Stimulated activated CD4-positive, alpha-beta T cell treated with anti-CD3 and anti-CD28 coated beads, Interleukin-4, amount 100 ng/mL, for 1 hour (primary cell): ENCODE measurements around the gene AGTRAP.
A peak's percentile ranks its signal among the peaks of the same experiment; 100 is the strongest.

Source experiments
- DNase-seq: peaks from one replicate; pipeline ENCODE4 v3.0.0-alpha.2; 2020

Gene AGTRAP

DNA sequence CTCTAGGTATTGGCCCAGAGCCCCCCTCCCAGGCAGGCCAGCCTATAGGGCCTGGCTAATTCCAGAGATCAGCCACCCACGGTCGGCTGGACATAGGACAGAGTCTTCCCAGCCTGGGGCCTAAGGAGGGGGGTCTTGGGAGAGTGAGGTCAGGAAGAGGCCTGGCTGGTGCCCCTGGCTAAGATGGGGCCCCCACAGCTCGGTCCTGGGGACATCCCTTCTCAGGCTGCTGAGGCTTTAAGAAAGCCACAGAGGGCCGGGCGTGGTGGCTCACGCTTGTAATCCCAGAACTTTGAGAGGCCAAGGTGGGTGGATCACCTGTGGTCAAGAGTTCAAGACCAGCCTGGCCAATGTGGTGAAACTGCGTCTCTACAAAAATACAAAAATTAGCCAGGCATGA is 28.6 kb downstream of the AGTRAP start:
- DNase-seq, result no peak

DNA sequence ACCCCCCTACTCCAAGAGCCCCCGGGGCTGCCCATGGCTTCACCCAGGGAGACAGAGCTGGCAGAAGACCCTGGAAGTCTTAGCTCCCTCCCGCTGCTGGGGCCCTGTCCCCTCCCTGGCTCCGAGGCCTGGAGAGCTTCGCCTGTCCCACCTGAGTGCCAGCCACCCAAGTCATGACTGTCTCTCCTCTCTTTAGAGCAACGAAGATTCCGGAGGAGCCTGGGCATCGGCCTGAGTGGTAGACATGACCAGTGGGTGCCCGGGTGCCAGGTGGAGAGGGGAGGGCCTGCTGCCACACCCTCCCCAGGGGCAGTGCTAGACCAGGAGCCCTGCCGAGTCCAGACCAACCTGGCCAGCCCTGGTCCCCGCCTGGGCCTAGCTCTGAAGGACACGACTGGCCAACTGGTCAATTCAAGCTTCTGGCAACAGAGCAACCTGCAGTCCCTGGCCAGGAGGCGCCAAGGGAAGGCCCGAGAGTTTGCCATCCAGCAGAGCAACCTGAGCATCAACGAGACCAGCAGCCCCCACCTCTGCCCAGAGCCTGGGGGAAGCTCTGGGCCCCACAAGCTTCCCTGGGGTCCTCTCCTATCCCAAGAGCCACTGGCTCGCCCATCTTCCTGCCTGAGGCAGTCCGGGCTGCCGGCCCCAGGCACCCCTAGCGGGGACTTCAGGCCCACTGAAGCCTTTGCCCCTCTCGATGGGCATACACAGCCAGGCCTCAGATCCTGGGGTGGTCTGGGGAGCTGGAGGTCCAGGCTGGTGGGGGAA is 29.9 kb downstream of the AGTRAP start:
- DNase-seq, result no peak

DNA sequence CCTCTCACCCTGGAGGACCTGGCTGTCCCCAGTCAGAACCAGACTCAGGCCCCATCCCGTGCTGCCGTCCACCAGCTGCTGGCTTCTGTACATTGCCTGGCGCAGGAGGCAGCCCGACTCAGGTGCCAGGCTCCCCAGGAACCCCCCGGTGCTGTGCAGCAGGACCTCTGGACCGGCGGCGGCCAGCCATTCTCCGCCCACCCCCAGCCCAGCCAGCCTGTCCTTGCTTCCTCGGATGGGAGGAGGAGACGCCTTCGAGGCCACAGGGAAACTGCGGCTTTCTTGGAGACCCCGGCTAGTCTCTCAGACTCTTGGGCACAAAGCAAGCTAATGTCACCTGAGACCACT is 30.5 kb downstream of the AGTRAP start:
- no peak for DNase-seq

DNA sequence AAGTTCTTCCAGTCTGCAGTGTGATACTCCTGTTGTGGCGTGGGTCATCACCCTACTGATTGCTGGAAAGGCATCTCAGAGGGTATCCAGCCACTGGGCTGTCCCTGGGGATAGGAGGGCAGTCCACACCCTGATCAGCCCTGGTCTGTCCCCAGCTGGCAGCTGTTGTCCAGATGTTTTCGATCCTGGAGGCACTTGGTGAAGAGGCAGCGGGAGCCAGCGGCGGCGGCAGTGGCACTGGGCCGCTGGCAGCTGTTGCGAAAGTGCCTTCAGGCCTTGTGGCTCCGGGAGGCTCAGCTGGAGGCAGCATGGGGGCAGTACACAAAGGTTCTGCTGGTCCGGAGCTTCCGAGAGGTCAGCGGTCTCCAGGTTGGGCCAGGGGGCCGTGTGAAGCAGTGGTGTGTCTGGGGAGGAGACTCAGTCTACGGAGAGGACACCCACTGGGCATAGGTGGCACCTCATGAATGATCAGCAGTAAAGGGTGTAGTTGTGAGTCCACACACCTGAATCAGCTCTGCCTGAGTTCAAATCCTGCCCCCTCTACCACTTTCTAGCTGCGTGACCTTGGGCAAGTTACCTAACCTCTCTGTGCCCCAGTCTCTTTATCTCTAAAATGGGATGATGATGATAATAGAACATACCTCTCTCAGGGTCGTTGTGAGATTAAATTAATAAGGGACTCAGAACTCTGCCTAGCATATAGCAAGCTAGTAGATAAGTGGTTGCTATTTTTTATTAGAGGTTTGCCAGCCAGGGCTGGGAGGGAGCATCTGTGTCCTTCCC is 32.2 kb downstream of the AGTRAP start:
- DNase-seq, result no peak

DNA sequence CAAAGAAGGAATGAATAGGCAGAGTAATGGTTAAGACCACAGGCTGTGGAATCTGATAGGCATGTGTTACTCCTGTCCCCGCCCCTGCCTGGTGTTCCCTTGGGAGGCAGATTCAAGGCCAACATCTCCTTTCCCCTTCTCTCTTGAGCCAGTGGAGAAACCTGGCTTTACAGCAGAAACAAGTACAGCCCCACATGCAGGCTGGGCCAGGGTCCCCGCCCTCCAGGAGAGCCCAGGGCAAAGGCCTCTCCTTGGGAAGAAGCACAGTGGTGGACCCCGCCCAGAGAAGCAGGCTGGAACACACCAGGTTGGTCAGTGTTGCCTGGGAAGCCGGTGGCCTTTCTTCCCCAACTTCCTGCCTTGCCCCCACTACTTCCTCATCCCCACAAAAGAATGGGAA is 32.9 kb downstream of the AGTRAP start:
- no peak for DNase-seq

DNA sequence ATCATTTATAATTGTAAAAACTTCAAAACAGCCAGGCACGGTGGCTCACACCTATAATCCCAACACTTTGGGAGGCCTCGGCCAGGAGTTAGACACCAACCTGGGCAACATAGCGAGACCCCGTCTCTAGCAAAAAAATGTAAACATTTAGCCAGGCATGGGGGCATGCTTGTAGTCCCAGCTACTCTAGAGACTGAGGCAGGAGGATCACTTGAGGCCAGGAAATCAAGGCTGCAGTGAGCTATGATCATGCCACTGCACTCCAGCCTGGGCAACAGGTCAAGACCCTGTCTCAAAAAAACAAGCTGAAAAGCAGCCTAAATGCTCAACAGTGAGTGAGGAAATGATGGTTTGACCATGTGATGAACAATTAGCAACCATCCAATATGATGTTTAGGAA is 33.3 kb downstream of the AGTRAP start:
- no peak for DNase-seq

DNA sequence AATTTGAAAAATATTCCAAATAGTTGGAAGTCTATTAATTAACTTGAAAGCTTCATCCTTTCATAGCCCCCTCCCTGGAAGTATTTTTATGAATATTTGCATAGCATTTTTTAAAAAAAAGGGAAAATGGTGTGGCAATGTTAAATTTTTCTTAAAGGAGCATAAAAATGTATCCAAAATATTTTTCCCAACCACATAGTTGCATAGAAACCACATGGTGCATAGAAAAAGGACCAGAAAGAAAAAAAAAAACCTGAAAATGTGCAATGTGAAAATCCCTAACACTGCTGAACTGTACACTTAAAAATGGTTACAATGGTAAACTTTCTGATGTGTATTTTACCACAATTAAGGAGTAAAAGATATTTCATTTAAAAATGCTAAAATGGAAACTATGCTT is 34.1 kb downstream of the AGTRAP start:
- no peak for DNase-seq

DNA sequence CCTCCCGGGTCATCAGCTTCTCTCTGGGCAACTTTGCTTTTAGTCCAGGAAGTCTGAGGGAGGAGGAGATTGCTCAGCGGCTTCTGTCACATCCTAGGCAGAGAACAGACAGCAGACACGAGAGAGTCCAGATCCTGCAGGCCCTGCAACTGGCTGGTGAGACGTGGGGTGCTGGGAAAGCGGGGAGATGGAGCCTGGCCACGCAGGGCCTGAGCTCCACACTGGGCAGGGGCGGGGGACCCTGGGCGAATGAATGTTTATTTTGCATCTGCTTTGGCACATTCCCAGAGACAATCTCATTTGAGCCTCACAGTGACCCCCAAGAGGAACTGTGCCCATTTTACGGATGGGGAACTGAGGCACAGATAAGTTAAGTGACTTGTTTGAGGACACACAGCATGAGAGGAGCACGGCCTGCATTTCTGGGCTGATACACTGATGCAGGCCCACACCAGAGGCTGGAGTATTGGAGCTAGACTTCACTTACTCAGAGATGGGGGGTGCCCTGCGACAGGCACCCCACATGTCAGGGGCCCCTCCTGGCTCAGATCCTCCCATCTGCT is 35.6 kb downstream of the AGTRAP start:
- no peak for DNase-seq

DNA sequence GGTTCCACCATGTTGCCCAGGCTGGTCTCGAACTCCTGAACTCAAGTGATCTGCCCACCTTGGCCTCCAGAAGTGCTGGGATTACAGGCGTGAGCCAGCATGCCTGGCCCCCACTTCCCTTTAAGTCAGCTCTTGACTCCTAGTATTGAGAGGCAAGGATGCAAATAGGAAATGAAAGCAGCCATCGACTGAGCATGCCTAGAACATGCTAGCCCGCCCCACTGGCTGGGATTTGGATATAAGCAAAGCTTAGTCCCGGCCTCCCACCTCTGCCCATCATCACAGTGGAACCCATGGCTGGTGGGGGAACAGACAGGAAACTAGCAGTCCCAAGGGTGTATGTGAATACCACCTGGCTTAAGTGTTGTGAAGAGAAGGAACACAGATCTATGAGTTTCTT is 36.5 kb downstream of the AGTRAP start:
- DNase-seq, result no peak

DNA sequence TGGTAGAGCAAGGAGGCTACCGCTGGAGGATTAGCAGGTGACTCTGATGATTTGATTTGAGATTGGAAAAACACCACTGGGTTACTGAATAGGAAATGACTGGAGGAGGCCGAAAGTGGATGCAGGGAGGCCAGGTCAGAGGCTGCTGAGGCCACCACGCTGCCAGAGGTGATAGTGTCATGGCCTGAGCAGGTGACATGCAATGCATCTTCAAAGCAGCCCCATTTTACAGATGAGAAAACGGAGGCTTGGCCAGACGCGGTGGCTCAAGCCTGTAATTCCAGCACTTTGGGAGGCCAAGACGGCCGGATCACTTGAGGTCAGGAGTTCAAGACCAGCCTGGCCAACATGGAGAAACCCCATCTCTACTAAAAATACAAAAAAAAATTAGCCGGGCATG is 38.8 kb downstream of the AGTRAP start:
- DNase-seq, result no peak

DNA sequence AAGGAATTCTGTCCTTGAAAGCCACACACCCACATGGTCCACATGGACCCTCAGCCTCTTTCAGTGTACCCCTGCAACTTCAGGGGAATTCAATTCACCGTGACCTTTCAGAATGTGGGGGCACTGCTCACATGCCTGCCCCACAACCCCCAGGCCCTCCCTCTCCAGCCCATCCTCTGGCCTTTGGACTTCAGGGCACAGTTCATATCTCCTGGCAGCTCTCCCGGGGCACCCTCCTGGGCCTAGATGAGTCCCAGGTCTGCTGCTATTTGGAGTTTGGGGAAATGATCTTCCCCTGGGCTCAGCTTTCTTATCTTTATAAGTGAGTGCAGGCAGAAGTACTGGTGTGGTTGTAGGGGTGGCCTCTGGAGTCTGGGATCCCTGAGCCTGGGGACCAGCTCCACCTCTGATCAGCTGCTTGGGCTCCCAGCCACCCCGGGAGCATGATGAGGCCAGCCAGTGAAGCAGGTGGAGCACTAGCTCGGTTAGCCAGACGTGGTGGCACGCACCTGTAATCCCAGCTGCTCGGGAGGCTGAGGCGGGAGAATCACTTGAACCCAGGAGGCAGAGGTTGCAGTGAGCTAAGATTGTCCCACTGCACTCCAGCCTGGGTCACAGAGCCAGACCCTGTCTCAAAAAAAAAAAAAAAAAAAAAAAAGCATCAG is 41.9 kb downstream of the AGTRAP start:
- DNase-seq, result no peak

DNA sequence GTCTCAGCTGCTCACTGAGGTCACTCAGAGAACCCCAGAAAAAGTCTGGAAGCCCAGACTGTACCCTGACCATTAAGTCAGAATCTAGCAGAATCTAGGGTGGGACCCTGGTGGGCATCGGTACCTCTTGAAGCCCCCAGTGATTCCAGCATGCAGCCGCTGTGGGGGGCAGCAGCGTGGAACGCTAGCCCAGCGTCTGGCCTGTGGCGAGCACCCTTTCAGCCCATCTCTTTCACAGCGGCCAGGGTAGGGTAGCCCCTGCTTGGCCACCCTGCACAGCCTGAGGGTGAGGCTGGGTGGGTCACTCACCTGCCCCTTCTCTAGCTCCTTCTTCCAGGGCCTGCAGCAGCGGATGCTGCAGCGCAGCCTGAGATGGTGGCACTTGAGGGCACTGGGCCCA is 42.4 kb downstream of the AGTRAP start:
- DNase-seq, result no peak

DNA sequence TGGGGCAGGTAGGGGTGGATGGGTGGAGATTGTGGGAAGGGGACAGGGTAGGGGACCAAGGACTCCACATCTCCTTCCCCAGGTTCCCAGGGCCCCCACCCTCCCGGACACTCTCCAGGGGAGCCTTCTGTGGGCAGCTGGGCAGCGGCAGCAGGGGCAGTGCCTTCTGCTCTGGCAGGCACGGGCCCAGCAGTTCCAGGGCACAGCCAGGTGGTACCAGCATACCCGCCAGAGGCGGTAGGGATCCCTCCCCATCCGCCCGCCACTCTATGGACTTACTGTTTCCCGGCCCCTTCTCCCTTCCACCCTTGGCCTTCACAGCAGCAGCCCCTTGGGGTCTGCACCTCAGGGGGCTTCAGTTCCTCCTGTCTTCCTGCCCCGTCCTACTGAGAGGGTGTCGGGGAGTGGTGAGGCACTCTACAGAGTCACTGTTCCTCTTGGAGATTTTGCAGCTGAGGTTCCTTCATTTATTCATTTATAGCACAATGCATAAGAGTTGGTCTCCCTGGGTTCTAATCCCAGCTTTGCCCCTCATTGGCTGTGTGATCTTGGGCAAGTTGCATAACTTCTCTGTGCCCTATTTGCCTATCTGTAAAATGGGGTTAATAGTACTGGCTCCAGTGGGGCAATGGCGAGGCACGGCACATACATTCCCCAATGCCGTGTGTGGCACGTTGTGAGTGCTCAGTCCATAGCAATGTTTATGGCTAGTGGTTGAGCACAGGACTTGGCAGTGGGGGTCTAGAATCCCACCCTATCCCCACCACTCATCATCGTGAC is 43.1 kb downstream of the AGTRAP start:
- DNase-seq, result no peak

DNA sequence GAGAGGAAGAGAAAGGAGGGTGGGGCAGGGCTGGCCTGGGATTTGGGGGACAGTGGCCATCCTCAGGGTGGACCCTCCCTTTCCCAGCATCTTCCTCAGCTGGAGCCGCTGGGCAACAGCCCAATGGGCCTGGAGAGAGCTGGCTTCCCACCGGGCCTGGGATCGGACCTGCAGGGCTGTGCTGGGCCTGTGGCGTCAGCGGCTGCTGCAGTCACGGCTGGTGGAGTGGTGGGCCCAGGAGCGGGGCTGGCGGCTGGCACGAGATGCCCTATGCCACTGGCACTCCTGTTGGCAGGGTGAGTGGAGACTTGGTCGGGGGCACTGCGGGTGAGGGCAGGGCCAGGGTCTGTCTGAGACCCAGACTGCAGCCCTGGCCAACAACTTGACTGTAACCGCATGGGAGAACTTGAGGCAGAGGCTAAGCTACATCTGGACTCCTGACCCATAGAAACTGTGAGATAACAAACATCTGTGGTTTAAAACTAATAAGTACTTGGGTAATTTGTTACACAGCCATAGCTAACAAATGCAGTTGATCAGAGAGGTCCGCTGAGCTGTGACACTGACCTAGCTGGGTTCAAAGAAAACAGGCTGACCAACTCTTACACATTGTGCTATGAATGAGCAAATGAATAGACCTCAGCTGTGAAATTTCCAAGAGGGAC is 43.9 kb downstream of the AGTRAP start:
- DNase-seq, result no peak

DNA sequence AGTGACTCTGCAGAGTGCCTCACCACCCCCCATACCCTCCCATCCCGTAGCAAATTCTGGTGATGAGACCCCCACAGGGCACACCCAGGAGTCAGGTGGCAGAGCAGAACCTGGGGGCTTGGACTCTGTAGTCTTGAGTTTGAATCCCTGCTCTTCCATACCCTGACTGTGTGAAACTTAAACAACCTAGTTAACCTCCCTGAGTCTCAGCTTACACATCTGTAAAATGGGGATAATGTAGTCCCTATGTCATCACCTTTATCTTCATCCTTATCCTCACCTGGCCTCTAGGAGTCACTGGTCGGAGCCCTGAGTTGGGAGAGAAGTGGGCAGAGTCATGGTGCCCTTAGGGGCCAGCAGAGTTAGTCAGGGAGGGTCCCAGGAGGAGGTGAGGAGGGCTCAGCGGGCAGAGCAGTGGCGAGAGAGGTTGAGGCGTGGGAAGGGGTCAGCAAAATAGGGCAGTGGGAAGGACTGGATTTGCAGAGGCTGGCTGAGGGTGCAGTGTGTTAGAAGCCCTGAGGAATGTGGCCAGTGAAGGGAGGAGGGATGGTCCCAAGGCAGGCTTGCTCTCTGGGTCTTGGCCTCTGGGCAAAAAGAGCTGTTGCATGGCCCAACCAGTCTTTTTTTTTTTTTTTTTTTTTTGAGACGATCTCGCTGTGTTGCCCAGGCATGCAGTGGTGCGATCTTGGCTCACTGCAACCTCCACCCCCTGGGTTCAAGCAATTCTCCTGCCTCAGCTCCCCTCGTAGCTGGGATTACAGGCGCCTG is 44.6 kb downstream of the AGTRAP start:
- DNase-seq, result no peak

DNA sequence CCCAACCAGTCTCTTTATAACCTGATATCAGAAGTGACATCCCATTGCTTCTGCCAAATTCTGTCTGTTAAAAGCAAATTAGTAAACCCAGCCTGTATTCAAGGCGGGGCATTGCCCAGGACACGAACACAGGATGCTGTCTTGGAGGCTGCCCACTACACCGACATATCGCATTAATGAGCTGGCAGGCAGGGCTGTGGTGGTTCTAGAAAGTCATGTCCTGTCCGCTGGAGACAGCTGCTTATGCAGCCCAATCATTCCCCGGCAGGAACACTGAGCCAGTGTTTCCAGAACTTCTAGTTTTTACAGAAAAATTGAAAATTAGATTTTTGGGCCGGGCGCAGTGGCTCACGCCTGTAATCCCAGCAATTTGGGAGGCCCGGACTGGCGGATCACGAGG is 45.4 kb downstream of the AGTRAP start:
- DNase-seq, result no peak

DNA sequence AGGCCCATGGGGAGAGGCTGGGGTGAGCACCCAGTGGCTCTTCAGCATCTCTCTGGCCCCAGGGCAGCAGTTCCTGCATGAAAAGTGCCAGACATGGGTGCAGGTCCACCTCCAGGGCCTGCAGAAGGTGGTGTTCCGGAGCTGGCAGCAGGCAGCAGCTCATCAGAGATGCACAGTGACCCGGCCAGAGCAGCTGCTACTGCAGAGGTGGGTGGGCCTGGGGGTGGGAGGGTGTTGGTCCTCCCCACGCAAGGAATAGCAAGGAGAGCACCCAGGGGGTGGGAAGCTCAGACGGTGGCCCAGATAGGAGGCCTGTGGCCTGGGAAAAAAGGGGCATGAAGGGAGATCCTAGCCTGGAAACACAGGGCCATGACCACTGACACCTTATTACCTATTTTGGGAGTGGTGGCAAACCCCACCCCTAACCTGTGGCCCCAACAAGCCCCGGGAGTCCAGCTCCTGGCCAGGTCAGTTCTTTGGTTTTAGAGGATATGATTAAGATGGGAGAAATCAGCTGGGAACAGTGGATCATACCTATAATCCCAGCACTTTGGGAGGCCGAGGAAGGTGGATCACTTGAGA is 46.3 kb downstream of the AGTRAP start:
- DNase-seq, result no peak

DNA sequence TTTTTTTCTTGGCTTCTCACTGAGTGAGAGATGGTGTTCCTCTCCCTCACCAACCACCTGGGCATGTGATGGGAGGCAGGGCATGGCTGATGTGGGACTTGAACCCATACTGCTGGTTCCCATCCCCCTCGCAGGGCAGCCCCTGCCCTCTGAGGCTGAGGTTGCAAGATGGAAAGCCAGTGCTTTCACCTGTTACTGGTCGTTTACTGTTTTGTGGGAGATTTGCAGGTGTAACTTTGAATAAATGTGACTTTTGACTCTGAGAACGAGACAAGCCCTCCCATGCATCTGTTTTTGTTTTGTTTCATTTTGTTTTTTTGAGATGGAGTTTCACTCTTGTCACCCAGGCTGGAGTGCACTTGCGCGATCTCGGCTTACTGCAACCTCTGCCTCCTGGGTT is 47.6 kb downstream of the AGTRAP start:
- DNase-seq, result no peak

DNA sequence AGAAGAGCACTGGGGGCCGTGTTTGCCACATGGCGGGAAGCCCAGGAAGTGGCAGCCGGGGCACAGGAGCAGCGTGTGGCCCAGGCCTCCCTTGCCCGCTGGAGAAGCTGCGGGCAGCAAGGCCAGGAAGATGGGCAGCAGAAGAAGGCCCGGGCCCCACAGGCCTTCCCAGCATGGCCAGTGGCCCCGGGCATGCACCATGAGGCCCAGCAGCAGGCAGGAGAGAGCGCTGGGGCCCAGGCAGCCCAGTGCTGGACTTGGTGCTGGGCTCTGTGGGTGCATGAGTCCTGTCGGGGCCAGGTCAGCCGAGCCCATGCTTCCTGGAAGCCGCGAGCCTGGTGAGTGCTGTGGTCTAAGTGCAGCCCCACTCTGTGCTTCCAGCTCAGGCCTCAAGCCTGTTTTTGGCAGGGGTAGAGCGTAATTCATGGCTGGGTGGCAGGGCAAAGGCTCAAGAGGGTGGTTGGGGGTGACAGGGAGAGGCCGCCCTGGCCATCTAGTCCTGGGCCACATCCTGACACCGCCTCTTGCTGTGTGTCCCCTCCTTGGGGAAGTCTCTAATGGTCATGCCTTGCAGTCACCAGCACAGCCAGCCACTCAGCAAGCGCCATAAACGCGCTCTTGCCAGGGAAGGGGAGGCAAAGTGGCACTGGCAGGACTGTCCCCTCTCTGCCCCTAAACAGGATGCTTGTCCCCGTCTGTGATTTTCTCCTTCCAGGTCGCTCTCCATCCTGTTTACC is 48.5 kb downstream of the AGTRAP start:
- DNase-seq, result no peak

DNA sequence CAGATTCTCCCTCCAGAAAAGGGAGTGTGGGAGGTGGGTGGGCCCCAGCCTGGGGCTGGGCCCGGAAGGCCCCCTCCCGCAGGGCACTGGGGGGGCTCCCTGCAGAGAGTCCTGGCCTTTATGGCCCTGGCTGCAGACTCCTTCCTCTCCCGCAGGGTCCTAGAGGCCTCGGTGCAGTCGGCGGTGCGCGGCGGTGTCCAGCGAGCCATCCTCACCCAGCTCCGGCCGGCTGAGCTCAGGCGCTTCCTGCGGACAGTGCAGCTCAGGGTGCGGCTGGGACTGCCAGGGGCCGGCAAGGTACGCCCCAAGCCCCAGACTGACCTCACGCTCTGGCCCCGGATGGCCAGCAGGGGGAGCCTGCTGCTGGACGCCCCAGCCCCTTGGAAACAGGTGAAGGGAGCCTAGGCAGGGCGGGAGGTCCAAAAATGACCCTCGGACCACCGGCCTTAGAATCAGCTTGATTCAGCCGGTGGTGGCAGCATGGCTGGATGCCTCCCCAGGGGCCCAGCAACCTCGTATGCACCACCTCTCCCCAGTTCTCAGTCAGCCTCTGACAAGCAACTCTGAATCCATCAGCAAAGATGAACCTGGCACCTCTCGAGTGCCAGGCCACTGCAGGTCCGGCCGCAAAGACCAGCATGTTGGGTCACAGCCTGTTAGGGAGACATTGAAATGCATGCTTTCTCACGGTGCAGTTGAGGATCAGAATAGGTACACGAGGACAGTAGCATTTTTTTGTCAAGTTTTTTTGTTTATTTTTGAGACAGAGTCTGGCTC is 49.2 kb downstream of the AGTRAP start:
- peak; percentile 46 for DNase-seq
